Activated CD8-positive, alpha-beta memory T cell treated with anti-CD3 and anti-CD28 coated beads, Interleukin-2, amount 50 U/mL, for 1 hour (primary cell): ENCODE measurements around the gene FOXK1.

ENCODE experiments used
- DNase-seq: peaks from one replicate; pipeline ENCODE4 v3.0.0-alpha.2; 2020; ENCODE audit errors: extremely low read depth

Gene FOXK1

GRCh38 chr7:4819560-4820404 lies 137.7 kb downstream of the FOXK1 start:
- DNase-seq, result no peak

DNA sequence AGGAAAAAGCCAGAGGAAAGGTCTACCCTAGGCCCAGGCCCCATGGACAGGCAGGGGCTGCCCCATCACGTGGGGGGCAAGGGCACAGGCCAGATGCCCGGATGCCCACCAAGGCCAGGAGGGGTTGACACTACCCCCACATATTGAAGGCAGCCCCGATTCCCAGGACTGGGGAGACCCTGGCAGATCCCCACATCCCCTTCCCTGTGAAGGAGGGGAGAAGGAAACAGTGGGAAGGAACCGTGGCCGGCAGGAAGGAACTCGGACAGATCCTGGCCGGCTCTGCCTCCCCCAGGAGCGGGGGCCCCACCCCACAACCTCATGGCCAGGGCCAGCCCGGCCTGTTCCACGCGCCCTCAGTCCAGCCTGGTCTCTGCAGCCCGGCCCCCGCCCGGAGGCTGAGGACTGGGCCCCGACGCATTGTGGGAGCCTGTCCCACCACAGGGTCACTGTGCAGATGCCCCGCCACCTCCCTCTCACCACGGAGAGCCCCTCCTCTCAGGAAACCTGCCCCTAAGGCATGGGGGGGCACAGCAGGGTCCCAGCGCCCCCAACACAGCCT lies 138.4 kb downstream of the FOXK1 start:
- DNase-seq, result no peak
